ENCODE measurements around the gene UBAP2L. TPM values are rescaled to one million over a fixed set of nuclear protein-coding genes. Genes with fewer than 3 reads are reported as not detected.

UBAP2L gene
- total and polyA plus RNA-seq, 7 donors, result 23.4 to 80.8 (median 51.7) TPM

DNA sequence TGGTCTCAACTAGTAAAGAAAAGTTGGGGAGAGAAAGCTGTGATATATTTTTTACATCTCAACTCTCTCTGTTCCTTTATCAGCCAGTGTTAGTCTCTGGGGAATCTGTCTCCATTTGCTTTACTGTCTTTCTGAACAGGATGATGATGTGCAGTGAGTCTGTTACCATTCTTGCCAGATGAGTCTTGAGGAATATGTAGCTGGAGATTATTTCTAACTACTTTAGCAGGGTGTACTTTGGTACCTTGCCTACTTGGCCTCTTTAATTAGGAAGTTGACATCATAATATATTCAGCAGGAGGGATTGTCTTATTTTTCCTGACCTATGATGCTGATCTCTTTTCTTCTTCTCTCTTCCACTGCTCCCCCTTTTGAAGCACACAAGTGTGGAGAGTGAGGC, 35.9 kb downstream of the UBAP2L start:
- intact Hi-C loops (cut with DNase I), result no loop called here
- H3K4me1 ChIP-seq, result no peaks in the 10 kb centered on the region
- peaks cover 92 to 100% (median 98%) of the 10 kb centered on the region in 4 donors for H3K36me3 ChIP-seq
- H3K27me3 ChIP-seq, result no peaks in the 10 kb centered on the region
- DNase-seq, result no peak
- TF ChIP-seq CTCF (IDR thresholded peaks at IDR 0.05), result no peak
- no peak for TF ChIP-seq POLR2A (IDR thresholded peaks at IDR 0.05)
- no peak for TF ChIP-seq EP300 (IDR thresholded peaks at IDR 0.05)
- no peak for TF ChIP-seq POLR2AphosphoS5 (IDR thresholded peaks at IDR 0.05)
- H3K27ac ChIP-seq, result no peak overlapping the region
- no peaks in the 10 kb centered on the region for H3K9me3 ChIP-seq
- no peak overlapping the region for H3K4me3 ChIP-seq

DNA sequence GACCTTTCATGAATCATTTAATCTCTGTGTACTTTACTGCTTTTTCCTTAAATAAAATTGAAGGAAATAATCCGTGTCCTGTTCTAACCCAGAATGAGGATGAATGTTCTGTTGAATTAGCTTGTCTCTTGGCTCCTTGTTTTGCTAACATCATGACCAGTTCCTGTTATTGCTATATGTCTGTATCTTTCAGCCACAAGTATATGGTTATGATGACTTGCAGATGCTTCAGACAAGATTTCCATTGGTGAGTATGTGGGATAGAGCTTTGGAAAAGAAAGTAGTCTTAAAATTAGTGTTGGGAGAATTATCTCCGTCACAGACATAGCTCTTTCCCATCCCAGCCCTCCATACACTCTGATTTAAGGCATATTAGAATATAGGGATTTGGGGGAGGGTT, 38.0 kb downstream of the UBAP2L start:
- H3K4me1 ChIP-seq, result no peaks in the 10 kb centered on the region
- WGBS, 2 donors, result 95 to 97% methylated on average over 2 of the region's 2 CpGs
- intact Hi-C loops (cut with DNase I), result no loop called here
- TF ChIP-seq CTCF (IDR thresholded peaks at IDR 0.05) (no peak), POLR2AphosphoS5 (IDR thresholded peaks at IDR 0.05) (no peak), EP300 (IDR thresholded peaks at IDR 0.05) (no peak), POLR2A (IDR thresholded peaks at IDR 0.05) (no peak)
- H3K9me3 ChIP-seq, result no peaks in the 10 kb centered on the region
- DNase-seq, result no peak
- no peak overlapping the region for H3K4me3 ChIP-seq
- H3K27me3 ChIP-seq, result no peaks in the 10 kb centered on the region
- H3K36me3 ChIP-seq, result peaks cover 83 to 100% (median 95%) of the 10 kb centered on the region in 4 donors
- H3K27ac ChIP-seq, result no peak overlapping the region

DNA sequence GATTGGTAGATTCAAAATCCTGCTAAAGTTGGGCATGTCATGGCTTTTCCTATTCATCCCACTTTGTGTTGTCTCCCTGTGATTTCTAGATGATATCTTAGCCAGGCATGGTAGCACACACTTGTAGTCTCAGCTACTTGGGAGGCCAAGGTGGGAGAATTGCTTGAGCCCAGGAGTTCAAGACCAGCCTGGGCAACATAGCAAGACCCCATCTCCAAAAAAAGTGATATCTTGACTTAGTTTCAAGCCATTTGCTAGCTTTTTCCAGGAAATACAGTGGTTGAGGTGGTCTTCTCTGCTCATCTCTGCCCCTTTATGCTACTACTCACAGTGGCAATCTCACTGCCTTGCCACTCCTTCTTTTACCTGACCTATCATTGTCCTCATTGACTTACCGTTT, 39.4 kb downstream of the UBAP2L start:
- intact Hi-C loops (cut with DNase I), result no loop called here
- no peak for DNase-seq
- Histone ChIP-seq H3K27ac (no peak overlapping the region), H3K36me3 (peaks cover 74 to 100% (median 83%) of the 10 kb centered on the region in 4 donors), H3K4me3 (no peak overlapping the region), H3K9me3 (no peaks in the 10 kb centered on the region), H3K4me1 (no peaks in the 10 kb centered on the region), H3K27me3 (no peaks in the 10 kb centered on the region)
- WGBS, 2 donors, result 77 to 87% methylated on average over 1 of the region's 1 CpG
- TF ChIP-seq CTCF (IDR thresholded peaks at IDR 0.05) (no peak), POLR2AphosphoS5 (IDR thresholded peaks at IDR 0.05) (no peak), EP300 (IDR thresholded peaks at IDR 0.05) (no peak), POLR2A (IDR thresholded peaks at IDR 0.05) (no peak)

GRCh38 chr1:154263465-154264332, 42.9 kb downstream of the UBAP2L start:
- 71 to 79% methylated on average over 6 of the region's 6 CpGs for WGBS, 2 donors
- Histone ChIP-seq H3K27me3 (no peaks in the 10 kb centered on the region), H3K4me1 (no peaks in the 10 kb centered on the region), H3K27ac (no peak overlapping the region), H3K9me3 (no peaks in the 10 kb centered on the region), H3K36me3 (peaks cover 56 to 98% (median 58%) of the 10 kb centered on the region in 4 donors), H3K4me3 (no peak overlapping the region)
- TF ChIP-seq POLR2AphosphoS5 (IDR thresholded peaks at IDR 0.05) (no peak), CTCF (IDR thresholded peaks at IDR 0.05) (no peak), EP300 (IDR thresholded peaks at IDR 0.05) (no peak), POLR2A (IDR thresholded peaks at IDR 0.05) (no peak)
- no peak for DNase-seq
- intact Hi-C loops (cut with DNase I), result no loop called here

Data from sigmoid colon (tissue), 7 donors.